Fibroblast of gingiva (primary cell): ENCODE results near the gene RHOF.
"Not testable (repeated sequence)": the region's sequence is repeated elsewhere in the genome, so short reads cannot be mapped to it uniquely, and the experiment has no call there.

Experiments
- DNase-seq: peaks from one replicate; pipeline ENCODE4 v3.0.0-alpha.2; 2011; ENCODE audit warnings: low read depth

The RHOF gene

GRCh38 chr12:121775501-121775900, 18.0 kb downstream of the RHOF start:
- DNase-seq = no peak

DNA sequence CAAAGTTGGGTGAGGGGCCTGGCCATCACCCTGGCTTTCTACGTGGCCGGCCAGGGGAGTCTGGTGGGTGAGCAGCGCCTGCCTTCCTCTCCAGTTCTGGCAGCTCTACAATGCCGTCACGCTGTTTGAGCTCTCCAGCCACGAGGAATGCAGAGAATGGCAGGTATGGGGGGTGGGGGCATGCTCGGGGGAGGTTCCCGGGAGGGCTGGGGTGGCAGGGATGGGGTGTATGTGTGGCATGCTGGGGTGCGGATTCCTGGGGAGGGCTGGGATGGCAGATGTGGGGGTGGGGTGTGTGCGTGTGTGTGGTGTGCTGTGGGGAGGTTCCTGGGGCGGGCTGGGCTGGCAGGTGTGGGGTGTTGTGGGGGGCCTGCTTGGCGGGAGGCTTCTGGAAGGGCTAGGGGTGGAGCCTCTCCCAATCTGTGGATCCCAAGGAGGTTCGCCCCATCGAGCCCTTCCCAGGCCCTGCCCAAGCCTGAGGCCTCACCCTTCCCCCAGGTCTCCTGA, 18.5 kb downstream of the RHOF start:
- no peak for DNase-seq

- DNase-seq = peak; percentile 43
Observed at GRCh38 chr12:121773011-121773777, 20.3 kb downstream of the RHOF start.

DNA sequence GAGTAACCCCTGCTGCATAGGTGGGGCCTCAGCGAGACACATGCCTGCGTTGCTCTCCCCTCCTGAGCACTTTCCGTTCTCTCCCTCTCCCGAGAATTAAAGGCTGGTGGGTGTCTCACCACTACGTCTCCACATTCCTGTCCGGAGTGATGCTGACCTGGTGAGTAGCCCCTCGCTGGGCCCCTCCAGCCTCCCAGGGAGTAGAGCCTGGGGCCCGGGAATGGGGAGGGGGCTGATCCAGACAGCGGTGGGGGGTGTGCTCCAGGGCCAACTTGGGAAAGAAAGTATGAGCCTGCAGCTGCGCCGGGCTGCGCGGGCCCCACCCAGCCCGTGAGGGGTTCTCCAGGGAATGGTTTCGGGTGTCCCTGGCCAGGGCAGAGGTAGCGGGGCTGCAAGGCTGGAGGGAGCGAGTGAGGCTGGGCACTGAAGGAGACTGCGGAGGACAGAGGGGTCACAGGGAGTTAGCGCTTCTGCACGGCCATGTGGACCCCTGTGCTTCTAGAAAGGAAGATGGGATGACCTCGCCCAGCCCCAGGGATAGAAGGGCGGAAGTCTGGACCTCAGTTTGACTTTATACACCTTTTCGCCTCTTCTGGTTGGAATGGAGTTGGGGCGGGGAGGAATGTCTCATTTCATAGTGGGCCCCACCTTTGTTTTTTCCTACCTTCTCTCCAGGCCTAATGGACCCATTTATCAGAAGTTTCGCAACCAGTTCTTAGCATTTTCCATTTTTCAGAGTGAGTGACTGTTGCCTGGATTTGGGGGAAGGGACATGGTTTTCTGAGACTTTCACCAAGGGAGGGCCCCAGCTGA, 22.5 kb downstream of the RHOF start:
- DNase-seq = no peak

GRCh38 chr12:121770388-121770787, 23.1 kb downstream of the RHOF start:
- DNase-seq = no peak

DNA sequence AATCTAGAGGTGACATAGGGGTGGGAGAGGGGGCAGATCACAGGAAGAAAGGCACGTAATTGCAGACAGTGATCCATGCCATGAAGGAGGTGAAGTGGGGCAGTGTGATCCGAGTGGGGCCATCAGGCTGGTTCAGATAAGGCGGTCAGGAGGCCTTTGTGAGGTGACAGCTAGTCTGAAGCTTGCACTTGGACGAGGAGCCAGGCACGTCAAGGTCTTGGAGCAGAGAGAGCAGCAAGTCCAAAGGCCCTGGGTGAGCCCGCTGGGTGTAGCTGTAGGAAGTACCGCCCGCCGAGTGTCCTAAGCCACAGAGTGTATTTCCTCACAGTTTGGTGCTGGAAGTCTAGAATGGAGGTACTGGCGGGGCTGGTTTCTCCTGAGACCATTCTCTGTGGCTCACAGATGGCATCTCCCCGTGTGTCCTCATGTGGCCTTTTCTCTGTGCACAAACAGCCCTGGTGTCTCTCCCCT, 23.6 kb downstream of the RHOF start:
- no peak for DNase-seq

DNA sequence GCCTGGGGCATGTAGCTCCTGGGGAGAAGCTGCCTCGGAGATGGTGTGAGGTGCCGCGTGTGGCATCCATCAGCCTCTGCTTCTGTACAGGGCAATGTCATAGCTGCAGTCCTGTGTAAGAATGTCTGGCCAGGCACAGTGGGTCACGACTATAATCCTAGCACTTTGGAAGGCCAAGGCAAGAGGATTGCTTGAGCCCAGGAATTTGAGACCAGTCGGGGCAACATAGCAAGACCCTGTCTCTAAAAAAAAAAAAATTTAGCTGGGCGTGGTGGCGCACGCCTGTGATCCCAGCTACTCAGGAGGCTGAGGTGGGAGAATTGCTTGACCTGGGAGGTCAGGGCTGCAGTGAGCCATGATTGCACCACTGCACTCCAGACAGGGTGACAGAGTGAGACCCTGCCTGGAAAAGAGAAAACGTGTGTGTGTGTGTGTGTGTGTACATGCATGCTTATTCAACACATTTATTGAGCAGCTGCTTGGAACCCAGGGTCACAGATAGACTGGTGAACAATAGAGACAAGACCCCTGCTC, 24.1 kb downstream of the RHOF start:
- no peak for DNase-seq

DNA sequence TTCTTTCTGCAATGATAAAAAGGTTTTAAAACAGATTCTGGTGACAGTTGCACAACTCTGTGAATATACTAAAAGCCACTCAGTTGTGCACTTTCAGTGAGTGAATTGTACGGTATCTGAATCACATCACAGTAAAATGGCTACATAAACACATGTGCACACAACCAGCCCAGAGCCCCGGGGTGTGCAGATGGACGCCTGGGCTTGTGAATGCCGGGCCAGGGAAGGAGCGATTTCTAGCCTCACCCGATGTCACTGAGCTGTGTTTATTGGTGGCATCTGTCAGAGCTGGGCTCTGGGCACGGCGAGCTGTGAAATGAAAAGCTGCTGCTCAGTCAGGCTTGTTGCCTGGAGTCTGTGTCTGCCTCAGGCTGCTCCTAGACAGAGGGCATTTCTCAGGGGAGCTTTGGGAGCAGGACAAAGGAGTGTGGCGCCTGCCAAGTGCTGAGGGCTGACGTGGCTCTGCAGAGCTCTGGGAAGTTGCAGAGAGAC, 25.9 kb downstream of the RHOF start:
- DNase-seq = peak; percentile 74

GRCh38 chr12:121766290-121767039, 27.0 kb downstream of the RHOF start:
- no peak for DNase-seq

DNA sequence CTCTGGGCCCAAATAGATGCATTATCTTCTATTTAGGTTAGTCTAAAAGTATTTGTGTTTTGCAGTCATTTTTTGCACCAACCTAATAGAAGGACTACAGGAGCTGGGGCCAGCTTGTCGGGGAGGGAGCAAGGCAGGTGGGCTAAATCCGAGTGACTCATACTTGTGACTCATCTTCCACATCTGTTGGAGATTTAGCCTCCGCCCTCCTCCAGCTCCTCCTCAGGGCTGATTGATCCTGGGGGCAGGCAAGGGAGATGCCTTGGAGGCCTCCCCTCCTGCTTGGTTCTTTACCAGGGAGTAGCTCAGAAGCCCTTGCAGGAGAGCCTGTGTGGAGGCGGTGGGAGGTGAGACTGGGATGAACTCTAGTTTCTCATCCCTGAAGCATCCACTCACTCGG, 27.9 kb downstream of the RHOF start:
- peak; percentile 54 for DNase-seq

DNA sequence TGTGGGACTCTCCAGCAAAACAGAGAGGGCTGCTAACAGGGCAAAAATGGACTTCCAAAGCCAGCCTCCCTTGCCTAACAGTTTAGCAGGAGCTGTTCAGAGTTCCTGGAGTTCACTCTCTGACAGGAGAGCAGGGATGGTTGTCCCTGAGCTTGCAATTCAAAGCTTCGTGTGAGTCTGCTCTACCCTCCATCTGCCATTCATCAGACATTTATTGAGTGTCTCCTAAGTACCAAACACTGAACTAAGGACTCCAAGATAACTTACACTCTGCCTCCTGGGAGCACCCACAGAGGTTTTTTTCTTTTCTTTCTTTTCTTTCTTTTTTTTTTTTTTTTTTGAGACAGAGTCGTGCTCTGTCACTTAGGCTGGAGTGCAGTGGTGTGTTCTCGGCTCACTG, 28.7 kb downstream of the RHOF start:
- no peak for DNase-seq

- DNase-seq = no peak
Observed at GRCh38 chr12:121762269-121762668, 31.2 kb downstream of the RHOF start.

- not testable (repeated sequence) for DNase-seq
Observed at GRCh38 chr12:121758536-121758935, 35.0 kb downstream of the RHOF start.

DNA sequence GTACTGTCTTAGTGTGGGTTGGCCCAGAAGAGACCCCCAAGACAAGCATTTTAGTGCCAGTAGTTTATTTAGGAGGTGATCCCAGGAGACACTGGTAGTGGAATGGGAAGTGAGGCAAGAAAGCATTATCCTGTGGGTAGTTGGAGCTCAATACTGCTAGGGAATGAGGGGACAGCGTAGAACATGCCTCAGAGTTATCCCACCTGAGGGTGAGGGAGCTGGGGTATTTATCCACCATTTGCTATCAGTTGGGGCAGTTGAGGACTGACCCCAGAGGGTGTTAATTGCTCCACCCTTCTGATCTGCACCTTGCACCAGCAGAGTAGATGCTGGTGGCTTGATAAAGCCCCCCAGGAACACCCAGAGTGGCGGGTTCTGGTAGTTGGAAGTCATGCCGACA, 37.9 kb downstream of the RHOF start:
- DNase-seq = no peak

- DNase-seq = no peak
Observed at GRCh38 chr12:121754836-121755235, 38.7 kb downstream of the RHOF start.

DNA sequence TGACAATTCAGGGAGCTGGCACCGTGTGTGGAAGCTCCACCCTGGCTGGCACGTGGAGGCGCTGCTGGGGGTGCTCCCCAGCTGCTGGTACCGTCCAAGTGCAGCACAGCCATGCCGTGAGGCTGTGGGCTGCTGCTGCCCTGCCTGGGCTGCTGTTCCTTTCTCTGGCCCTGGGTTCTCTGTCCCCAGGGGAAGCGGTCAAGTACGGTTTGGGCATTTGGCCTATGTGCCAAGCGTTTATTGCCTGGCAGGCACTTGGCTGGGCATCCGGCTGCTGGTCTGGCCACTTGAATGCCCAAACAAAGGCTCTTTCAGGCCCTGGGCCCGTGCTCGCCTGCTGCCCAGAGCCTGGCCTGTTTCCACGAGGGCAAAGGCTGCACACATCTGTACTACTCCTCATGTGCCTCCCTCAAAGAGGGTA, 39.6 kb downstream of the RHOF start:
- DNase-seq = no peak

DNA sequence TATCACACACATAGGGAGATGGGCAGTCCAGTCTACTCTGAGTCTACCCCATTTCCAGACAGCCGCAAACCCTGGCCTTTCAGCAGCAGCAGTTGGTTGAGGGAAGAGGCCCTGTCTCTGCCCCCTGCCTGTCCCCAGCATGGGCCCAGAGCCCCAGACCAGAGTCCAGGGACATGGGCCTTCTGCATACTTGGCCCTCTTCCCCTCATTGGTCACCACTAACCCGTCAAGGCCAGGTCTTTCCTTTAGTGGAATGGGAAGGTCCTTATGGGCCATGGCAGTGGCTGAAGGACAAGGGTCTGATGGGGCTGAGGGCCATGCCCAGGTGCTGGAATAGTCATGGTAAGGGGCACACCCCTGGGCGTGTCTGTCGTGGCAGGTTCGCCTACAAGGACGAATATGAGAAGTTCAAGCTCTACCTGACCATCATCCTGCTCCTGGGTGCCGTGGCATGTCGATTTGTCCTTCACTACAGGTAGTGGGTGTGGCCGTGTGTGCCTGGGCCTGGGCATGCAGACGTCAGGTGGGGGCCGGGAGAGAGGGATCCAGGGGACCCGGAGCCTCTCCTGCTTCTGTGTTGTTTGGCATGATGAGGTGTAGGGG, 41.6 kb downstream of the RHOF start:
- no peak for DNase-seq

- no peak for DNase-seq
Observed at GRCh38 chr12:121751034-121751433, 42.5 kb downstream of the RHOF start.

GRCh38 chr12:121750507-121750955, 43.0 kb downstream of the RHOF start:
- no peak for DNase-seq

DNA sequence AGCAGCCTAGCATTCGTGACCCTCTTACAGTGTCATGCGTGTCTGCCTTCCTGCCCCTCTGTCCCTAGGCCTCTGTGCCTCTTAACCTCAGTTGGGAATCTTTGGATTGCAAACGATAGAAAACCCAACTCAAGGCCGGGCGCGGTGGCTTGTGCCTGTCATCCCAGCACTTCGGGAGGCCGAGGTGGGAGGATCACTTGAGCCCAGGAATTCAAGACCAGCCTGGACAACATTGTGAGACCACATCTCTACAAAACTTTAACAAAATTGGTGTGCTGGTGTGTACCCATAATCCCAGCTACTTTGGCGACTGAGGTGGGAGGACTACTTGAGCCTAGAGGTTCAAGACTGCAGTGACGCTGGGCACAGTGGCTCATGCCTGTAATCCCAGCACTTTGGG, 44.2 kb downstream of the RHOF start:
- DNase-seq = no peak

DNA sequence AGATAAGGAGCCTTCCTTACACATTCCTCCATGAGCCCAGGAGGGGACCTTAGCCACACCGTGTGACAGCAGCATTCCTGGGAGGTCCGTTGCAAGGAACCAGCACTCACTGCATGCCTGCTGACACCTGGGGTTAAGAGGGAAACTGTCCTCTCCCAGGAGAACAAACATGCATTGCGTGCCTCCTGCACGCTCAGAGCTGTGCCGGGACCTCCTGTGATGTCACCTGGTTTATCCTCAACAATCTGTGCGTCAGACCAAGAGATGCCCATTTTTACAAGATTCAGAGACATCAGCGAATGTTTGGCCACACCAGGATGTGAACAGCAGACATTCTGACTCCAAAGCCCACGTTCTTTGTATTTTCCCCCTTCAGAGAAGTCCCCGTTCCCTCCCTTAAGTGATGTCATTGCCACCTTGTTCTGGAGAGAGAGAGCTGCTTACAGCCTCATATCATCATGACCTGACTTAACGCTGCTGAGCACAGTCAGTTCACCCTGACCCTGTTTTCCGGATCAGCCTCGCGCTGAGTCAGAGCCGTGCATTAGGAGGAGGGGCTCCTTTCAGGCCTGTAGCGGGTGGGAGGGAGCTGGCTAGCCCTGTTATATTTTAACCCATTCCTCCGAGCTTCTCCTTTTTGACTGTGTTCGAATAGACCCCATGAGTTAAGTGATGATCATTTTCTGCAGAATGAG, 44.8 kb downstream of the RHOF start:
- DNase-seq = peak; percentile 30
